ENCODE data around the gene ZSCAN30.

ZSCAN30 gene

DNA sequence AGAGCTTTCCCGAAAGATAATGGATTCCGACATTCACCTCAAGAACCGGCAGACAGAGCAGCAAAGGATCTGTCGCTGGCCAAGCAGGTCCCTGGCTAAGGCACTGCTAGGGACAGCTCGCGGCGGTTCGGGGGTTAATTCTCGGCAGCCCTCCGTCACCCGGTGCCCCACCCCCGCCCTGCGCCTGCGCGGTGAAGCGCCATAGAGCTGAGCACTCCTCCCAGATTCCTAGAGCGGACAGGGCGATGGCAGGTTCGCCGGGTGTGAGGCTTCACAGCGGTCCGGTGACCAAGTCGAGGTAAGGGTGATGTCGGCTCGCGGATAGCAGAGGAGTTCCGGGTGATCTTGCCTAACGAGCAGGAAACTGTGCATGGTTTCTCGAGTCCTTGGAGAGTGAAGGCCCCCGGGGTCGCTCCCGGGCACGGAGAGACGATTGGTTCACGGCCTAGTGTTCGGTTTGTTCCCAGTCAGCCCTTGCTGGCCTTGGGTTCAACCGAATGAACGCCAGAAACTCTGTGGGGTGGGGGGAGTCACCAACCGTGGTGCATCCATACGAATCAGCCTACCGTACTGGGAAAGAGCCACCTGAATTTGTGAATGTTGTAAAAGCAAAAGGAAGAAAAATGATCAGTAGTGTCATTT is at the start of gene ZSCAN30:
ZSCAN30 (minus strand) TSS at position 136 of the 642 bp plus-strand sequence. CDS start 25,877 bp downstream, outside the sequence.
- peak; percentile 90 to 95 (median 94) for DNase-seq (ENCODE audit: low read depth in 3 of 3)

DNA sequence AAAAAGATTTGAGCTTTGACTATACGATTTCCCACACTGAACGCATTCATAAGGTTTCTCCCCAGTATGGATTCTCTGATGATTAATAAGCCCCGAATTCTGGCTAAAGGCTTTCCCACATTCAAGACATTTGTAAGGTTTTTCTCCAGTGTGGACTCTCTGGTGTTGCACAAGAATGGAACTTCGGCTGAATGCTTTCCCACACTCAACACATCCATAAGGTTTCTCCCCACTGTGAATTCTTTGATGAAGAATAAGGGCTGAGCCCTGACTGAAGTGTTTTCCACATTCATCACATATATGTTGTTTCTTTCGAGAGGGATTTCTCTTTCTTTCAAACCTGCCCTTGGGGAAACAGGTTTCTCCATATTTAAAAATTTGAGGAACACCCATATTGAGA is 47.3 kb upstream of the ZSCAN30 start:
- DNase-seq (ENCODE audit: low read depth in 3 of 3): no peak

DNA sequence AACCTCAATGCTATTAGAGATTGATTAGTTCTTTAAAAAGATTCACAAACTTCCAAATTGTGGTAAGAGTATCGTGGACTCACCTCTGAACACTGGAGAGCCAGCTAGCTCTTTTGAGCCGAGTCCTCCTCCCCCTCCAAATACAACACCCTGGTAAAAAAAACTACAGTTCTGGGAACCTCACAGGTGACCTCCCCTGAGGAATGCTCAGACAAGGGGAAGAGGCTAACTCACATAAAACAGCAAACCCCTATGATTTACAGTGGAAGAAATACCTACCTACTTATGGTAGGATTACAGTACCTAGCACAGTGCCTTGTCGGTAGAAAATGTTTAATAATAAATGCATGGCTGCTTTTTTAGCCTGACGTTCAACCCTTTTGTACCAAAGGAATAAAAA is 45.8 kb upstream of the ZSCAN30 start:
- DNase-seq (ENCODE audit: low read depth in 3 of 3): no peak

DNA sequence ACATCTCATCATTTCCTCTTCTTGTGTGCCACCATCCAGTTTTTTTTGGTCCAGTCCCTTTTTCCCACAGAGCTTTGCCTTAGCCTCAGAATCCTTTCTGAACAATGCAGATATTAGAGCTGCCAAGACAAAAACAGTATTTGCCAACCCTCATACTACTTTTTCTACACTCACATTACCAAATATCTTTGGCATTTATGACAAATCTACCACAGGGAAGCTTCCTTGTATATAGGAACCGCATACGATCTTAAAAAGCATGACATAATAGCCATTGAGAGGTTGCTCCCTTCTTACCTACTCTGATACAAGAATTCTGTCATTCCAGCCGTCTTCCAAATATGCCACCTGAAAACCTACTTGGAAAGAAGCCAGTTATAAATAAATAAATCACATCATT is 44.8 kb upstream of the ZSCAN30 start:
- DNase-seq (ENCODE audit: low read depth in 3 of 3): no peak

DNA sequence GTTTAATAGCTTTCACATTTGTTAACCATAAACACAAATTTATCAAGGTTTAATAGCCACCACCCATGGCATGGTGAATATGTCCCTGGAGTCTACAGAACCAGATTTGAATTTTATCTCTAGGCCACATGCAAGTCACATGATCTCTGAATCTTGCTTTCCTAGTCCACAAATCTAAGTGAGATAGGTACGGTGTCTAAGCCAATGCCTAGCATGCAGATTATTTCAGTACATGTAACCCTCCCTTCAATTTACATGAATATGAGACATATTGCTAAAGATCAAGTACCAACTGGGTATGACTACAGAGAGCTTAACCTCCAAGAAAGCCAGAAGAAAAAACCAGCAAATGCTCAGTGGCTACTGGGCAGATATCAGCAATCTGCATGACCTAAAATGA is 44.2 kb upstream of the ZSCAN30 start:
- no peak for DNase-seq (ENCODE audit: low read depth in 3 of 3)

DNA sequence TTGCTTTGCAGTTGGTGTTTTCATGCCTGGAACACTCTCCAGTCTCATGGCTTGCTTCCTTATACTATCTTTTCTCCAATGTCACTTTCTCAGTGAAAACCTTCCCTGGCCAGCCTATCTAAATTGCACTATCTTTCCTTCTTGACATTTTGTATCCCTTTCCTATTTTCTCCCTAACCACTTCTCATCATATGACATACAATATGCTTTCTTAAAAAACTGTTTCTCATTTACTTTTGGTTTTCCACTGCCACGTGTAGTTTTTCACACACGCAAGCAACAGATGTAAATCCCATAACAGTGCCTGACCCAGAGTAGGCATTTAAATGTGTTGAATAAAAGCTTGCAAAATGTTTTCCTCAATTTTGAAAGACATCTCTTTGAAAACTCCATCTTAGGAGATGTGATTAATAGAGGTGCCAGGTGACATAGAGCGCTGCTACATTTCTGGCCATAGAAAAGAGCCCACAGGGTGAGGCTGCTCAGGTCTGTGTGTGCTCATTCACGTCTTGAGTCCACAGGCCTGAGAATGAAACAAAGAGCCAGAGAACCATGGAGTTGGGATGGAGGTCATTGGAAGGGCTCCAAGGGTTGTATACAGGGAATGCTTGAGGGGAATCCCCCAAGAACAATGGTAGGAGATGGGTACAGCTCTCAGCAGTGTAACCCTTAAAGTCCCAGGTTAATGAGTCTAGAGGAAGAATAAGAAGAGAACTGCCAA is 41.5 kb upstream of the ZSCAN30 start:
- no peak for DNase-seq (ENCODE audit: low read depth in 3 of 3)

DNA sequence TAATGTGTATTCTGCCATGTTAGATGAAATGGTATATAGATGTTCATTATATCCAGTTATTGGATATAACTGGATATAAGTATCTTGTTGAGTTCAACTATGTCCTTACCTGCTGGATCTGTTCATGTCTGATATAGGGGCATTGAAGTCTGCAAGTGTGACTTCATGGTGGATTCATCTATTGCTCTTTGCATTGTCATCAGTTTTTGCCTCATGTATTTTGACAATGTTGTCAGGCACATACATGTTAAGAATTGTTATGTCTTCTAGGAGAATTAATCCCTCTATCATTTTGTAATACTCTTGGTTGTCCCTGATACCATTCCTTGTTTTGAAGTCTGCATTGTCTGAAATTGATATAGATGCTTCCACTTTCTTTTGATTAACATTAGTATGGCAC is 38.8 kb upstream of the ZSCAN30 start:
- DNase-seq (ENCODE audit: low read depth in 3 of 3): no peak

DNA sequence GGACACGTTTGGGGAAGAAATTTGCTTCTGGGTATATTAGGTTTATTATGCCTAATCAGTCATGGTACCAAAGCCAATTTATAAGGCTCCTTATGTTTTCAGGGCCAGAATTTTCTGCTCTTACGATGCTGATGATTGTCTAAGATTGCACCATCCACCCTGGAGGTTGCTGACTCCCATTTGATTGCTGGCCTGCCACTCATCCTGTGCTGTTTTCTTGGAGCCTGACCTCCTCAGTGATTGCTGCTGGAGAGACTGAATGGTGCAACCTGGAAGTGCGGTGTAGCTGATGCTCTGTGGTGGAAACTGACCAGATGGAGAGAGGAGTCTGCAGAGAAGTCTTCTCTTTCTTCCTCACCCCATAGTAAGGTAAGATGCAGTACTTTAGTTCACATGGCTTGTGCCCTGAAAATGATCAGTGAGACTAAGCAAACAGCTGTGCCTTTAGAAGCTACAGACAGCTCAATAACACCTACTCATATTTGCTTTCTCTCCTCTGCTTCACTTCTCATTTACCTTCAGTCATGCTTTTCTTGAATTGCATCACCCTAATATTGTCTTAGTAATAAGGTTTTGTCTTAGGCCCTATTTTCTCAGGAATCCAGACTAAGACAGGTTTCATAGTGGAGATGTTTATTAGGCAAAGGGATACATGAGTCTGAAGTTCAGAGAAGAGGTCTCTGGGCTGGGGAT is 36.8 kb upstream of the ZSCAN30 start:
- no peak for DNase-seq (ENCODE audit: low read depth in 3 of 3)

DNA sequence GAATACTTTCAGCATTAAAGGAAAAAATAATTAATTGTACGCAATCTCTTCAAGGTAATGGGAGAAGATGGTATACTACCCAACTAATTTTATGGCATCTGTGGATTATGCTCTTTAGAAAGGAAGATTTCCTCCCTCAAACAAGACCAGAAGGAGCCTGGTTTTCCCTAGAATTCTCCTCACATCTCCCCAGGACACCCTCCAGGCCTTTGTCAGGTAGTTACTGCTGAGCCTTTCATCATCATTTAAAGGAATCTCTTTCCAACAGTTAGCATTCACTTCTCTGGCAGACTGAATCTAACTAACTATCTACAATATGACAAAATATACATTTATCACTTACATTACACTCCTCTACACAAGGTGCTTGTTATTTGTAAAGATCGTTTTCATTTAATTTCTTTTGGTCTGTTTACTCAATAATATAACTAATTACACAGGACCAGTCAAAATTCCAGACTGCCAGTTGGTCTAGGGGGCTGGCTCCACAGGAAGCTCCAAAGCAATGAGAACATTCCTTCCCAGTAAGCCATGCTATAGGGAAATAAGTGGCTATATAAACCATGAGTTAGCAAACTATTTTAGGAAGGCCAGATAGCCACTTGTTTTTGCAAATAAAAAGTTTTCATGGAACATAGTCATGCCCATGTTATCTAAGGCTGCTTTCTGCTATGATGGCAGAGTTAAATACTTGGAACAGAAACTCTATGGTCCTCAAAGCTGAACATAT is 35.1 kb upstream of the ZSCAN30 start:
- no peak for DNase-seq (ENCODE audit: low read depth in 3 of 3)

DNA sequence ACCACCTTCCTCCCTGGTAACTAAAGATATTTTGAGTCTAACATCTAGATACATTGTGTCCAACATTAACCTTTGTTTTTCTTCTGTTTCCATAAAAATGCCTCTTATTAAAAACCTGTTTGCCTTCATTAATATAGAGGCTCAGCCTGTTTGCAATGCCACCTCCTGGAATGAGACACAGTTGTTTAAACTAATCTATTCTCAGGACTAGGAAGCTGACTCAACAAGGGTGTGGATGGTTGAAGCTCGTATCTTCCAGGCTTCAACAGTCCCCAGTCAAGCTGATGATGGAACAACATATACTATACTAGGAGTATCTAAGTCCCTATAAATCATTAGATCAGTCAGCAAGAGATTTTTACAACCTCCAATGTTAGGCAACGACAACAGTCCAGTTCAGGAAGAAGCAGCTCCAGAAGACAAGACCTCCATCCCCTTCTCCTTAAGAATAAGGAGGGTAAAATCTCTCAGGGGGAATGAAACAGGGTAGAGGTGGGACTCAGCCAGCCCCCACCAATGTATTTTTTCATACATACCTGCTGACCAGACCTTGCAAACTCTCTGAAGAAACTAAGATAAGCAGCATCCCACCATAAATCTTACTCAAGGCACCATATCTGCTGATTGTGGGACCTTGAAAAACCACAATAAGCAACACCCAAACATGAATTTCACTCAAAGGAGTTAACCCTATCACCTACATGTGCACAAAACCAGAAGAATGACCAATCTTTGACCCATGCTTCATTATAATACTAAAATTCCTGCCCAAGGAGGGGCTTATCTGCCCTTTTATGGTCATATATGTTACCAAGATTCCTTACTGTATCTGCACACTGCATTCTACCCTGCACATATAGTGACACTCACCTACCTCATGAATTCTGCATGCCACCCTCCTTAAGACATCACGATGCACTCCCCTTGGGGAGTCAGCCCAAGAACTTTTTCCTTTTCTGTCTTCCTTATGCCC is 32.7 kb upstream of the ZSCAN30 start:
- DNase-seq (ENCODE audit: low read depth in 3 of 3): no peak

DNA sequence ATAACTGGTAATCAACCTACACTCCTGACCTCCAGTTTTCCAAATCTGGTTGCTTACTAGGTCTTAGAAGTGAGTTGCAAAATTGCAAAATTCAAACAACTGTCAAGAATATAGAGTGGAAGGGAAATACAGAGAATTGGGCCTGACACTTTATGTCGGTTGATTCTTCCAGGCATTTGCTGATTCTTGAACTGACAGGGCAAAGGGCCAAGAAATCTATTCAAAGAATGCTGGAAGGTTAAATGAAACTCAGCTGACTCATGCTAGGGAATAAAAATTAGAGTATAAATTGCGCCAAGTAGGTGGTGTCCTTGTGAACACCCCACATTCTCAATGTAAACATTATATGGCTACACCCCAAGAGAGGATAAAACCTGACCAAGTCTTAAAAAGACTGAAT is 21.5 kb upstream of the ZSCAN30 start:
- DNase-seq (ENCODE audit: low read depth in 3 of 3): no peak

DNA sequence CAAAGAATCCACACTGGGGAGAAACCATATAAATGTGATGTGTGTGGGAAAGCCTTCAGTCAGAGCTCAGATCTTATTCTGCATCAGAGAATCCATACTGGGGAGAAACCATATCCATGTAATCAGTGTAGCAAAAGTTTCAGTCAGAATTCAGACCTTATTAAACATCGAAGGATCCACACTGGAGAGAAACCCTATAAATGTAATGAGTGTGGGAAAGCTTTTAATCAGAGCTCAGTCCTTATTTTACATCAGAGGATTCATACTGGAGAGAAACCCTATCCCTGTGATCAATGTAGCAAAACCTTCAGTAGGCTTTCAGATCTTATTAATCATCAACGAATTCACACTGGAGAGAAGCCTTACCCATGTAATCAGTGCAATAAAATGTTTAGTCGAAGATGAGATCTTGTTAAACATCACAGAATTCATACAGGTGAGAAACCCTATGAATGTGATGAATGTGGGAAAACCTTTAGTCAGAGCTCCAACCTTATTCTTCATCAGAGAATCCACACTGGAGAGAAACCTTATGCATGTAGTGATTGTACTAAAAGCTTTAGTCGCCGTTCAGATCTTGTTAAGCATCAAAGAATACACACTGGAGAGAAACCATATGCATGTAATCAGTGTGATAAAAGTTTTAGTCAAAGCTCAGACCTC is 16.7 kb upstream of the ZSCAN30 start:
- DNase-seq (ENCODE audit: low read depth in 3 of 3): no peak

DNA sequence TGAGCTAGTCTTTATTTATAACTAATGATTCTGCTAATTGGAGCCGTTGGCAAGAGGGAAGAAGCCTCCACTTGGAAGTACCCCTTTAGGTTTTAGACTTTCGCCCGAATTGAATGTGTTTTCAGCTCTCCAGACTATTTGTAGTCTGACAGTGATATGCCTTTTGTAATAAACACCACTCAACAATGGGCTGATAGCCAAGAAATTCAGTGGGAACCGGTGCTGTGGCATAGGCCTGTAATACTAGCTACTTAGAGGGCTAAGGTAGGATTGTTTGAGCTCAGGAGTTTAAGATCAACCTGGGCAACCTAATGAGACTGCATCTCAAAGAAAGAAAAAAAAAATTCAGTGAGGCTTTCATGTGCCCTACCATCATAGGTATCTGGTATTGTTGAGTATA is 13.6 kb upstream of the ZSCAN30 start:
- DNase-seq (ENCODE audit: low read depth in 3 of 3): no peak

DNA sequence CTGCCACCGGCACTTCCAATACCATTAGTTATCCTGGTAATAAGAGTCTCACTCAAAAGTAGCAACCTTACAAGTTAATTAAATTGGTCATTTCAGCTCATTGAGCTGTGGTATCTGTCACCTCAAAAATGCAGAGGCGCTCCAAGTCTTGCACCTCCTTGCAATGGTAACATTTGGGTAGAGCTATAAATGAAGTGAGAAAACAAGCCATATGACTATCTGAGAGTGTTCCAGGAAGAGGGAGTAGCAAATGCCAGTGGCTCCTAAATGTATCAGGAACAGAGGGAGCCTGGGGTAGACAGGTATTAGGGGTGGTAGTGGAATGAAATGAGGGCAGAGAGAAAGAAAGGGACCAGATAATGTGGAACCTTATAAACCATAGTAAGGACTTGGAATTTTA is 6.0 kb upstream of the ZSCAN30 start:
- DNase-seq (ENCODE audit: low read depth in 3 of 3): no peak

DNA sequence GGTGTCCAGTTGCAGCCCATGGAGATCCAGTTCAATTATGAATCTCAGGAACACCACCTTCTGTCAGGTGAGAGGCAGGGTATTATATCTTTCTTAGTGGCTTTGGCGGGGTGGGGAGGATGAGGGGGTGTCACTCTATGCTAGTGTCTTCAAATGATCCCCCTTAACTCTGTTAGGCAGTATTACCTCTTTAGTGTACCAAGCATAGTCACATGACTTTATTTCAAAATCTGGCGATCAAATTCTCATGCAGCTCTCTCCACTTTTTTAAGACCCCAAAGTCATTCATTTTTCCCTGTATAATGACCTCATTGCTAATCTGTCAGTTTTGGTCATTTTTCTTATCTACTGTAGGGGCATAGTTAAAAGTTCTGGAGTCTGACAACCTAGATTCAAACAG is 1.1 kb upstream of the ZSCAN30 start:
- DNase-seq (ENCODE audit: low read depth in 3 of 3): no peak

DNA sequence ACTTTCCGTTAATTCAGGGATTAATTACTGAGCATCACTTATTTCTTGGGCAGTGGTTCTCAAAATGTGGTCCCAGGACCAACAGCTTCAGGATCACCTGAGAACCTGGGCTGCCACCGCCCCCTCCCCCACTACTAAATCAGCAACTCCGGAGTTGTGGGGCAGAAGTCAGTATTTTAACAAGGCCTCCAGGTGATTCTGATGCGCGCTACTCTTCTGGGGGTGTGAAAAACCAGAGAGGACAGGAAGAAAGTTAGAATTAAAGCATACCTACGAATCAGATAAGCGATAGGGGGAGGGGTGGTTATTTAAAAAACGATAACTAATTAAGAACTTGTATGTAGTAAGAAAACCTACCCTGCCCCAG is 319 bp downstream of the ZSCAN30 start:
- DNase-seq (ENCODE audit: low read depth in 3 of 3): peak in 1 of 3 experiments; percentile 17

DNA sequence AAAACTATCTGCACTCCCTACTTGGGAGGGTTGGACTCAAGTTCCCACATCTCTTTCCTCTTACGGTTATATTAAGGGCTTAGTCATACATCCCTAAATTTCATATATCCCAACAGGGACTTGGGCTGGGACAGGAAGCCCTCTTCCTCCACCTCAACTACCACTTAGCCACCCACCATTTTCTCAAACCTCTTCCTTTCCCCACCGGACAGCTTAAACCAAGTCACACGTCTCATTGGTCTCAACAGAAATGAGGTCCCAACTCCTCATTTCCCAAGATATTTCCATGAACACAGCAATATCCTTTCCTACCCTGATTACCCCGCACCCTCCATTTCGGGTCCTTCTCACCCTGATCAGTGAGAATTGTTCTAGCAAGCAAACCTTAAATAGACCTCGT is 736 bp downstream of the ZSCAN30 start:
- DNase-seq (ENCODE audit: low read depth in 3 of 3): no peak

DNA sequence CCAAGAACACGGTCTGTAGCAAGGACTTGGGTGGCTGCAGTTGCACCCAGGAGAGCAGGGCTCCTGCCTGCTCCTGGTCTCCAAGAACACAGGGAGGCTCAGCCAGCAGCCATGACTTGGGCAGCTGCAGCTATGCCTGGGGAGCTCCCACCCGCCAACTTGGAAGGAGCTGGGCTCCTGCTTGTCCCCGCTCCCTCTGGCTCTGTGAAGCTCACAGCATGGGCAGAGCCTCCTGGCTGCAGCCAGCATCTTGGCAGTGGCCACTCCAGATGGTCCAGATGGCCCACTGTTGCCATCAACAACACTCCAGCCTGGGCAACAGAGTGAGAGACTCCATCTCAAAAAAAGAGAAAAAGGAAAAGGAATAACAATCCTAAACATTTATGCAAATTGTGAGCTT is 5.2 kb downstream of the ZSCAN30 start:
- DNase-seq (ENCODE audit: low read depth in 3 of 3): no peak

DNA sequence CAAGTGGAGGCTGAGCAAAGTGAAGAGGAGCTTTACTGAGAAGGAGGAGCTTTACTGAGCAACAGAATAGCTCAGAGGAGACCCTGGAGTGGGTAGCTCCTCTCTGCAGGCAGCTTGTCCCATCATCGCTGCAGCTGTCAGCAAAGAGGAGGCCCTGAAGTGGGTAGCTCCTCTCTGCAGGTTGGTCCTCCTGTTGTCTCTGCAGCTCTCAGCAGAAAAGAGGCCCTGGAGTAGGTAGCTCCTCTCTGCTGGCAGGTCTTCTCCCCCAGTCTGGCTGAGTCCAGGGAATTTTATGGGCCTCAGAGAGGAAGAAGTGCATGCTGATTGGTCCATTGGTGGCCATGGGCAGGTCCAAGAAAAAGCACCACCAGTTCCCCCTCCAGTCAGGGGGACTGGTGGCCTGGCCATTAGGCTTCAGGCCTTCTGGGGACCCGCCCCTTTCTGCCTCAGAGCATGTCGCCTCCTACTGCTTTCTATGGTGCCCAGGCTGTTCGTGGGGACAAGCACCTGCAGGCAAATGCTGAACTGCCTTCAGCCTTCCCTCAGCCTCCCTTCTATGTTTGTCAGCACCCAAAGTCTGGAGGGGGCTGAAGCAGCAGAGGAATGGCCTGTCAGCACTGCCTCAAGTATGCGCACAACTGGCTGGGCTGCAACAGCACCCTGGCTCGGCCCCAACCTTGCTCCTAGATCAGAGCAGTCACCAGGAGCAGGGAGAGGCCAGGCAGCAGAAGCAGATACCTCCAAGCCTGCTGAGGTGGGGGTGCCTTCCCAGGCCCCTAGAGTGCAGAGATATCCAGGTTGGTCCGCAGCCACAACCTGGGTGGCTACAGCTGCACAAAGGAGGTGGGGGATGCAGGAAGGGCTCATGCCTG is 5.9 kb downstream of the ZSCAN30 start:
- no peak for DNase-seq (ENCODE audit: low read depth in 3 of 3)

DNA sequence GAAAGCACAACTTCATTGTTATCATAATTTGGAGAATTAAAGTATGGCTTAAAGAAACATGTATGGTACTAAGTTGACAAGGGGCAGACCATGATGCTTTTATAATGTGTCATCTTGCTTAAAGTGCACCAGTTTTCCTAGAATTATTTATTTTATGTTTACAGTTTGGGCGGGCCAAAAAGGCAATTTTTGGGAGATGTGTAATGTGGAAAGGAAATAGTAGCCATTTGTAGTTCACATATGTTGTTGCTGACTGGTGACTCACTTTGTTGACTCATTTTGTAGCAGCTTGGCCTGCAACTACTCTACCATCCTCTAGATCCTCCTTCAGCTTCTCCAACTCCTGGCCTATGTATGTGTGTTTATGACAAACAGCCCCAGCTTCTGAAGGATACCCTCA is 7.7 kb downstream of the ZSCAN30 start:
- DNase-seq (ENCODE audit: low read depth in 3 of 3): no peak
